SK-N-SH treated with all-trans-retinoic acid at 6 μM for 48 hours (cell line): ENCODE data around the gene SGK1.

ENCODE experiments used
- CREB5 ChIP-seq: fragments of 250-450 bp; sonication (Bioruptor Pico); IDR thresholded peaks from 2 replicates; pipeline ENCODE4 v1.5.1; 2020; ENCODE audit warnings: low read depth, mild to moderate bottlenecking, moderate library complexity
- CSDC2 ChIP-seq: fragments of 250-450 bp; sonication (Bioruptor Pico); IDR thresholded peaks from 2 replicates; pipeline ENCODE4 v1.5.0; 2020; ENCODE audit warnings: mild to moderate bottlenecking, moderate library complexity
- ESRRG ChIP-seq: fragments of 250-450 bp; sonication (Bioruptor Pico); IDR thresholded peaks from 2 replicates; pipeline ENCODE4 v1.6.1; 2021; ENCODE audit warnings: mild to moderate bottlenecking
- RARB ChIP-seq: fragments of 250-450 bp; sonication (Bioruptor Pico); IDR thresholded peaks from 2 replicates; pipeline ENCODE4 v1.8.0; 2021; ENCODE audit warnings: mild to moderate bottlenecking, moderate library complexity
- ZFP30 ChIP-seq: fragments of 450-650 bp; formaldehyde crosslinking; IDR thresholded peaks from 2 replicates; pipeline ENCODE4 v1.5.0; 2022; ENCODE audit warnings: mild to moderate bottlenecking, moderate library complexity
- ZNF565 ChIP-seq: fragments of 450-650 bp; formaldehyde crosslinking; conservative IDR thresholded peaks from 2 replicates; pipeline ENCODE4 v1.5.0; 2020; ENCODE audit warnings: low read depth, mild to moderate bottlenecking, moderate library complexity

DNA sequence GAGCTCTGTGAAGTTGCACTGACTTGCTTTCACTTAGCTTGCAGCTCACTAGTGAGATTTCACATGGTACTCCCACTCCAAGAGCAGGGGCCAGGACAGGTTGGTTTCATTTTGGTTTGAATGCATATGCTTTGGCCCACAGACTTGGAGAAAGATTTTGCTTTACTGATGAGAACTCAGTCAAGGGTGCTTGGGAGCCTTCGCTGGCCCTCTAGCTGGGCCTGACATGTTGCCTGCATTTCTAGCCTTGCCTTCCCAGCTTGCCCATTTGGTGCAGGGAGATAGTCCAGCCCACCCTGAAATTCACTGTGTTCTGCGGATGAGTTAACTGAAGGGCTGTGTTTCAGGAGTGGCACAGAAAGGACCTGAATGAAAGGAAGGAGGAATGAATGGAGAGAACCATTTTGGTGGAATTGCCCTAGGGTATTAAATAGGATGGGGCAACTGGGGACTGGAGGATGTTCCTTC, 1.9 kb downstream of the SGK1 start:
- TF ChIP-seq ZNF565: no peak
- TF ChIP-seq ESRRG (CRISPR knock-in tag): no peak
- TF ChIP-seq CREB5 (CRISPR knock-in tag): no peak
- TF ChIP-seq ZFP30 (CRISPR knock-in tag): no peak
- TF ChIP-seq RARB (CRISPR knock-in tag): no peak
- TF ChIP-seq CSDC2 (CRISPR knock-in tag): no peak
